Gastrocnemius medialis (tissue), 4 donors: ENCODE measurements around the gene LONP1. TPM values are rescaled to one million over a fixed set of nuclear protein-coding genes. Genes with fewer than 3 reads are reported as not detected.

Experiments
- ATAC-seq, 2 donors: fragments of 150-250 bp; one replicate each; pipeline ENCODE4 v1.9.1; 2016
- DNase-seq, 2 donors: peaks; one replicate each; pipeline ENCODE4 v3.0.0-alpha.2; 2019
- H3K27ac ChIP-seq, 4 donors: fragments of 200-600 bp; sonication (generic); 1 replicate in 1 of 4; 2 replicates in 3 of 4; pipeline ENCODE4 v1.5.1; 2016 to 2018; ENCODE audit warnings: mild to moderate bottlenecking in 2 of 4, moderate library complexity in 1 of 4
- H3K27me3 ChIP-seq, 3 donors: fragments of 200-600 bp; sonication (generic) in 2 of 3; 1 replicate in 1 of 3; 2 replicates in 2 of 3; pipeline versions ENCODE4 v1.5.1 to v1.6.0; 2016 to 2019; ENCODE audit warnings: mild to moderate bottlenecking in 1 of 3, moderate library complexity in 1 of 3
- H3K36me3 ChIP-seq, 2 donors: fragments of 200-600 bp; sonication (generic) in 1 of 2; one replicate each; pipeline ENCODE4 v1.5.1; 2017 to 2018
- H3K4me1 ChIP-seq, 2 donors: fragments of 200-600 bp; sonication (generic) in 1 of 2; one replicate each; pipeline ENCODE4 v1.5.1; 2016 to 2017; ENCODE audit warnings: mild to moderate bottlenecking in 2 of 2
- H3K4me3 ChIP-seq, 4 donors: fragments of 200-600 bp; sonication (generic) in 3 of 4; 1 replicate in 1 of 4; 2 replicates in 3 of 4; pipeline ENCODE4 v1.5.1; 2016 to 2019; ENCODE audit warnings: mild to moderate bottlenecking in 2 of 4
- H3K9me3 ChIP-seq, 3 donors: fragments of 200-600 bp; sonication (generic) in 2 of 3; 1 replicate in 1 of 3; 2 replicates in 2 of 3; pipeline ENCODE4 v1.5.1; 2016 to 2019
- POLR2A ChIP-seq, 2 donors: fragments of 450-650 bp; IDR thresholded peaks; one replicate each; pipeline ENCODE4 v1.6.1; 2017; ENCODE audit warnings: antibody characterized with exemption in 2 of 2, mild to moderate bottlenecking in 2 of 2, moderate library complexity in 2 of 2
- in situ Hi-C, 4 donors: fragments of 200-750 bp; cut with MboI; loops; one replicate each; pipeline versions ENCODE4 v1.15.0 to v1.8.0; 2017; ENCODE audit warnings: low sequenced_read_pairs in 4 of 4
- intact Hi-C: fragments of 100-400 bp; cut with DNase I; formaldehyde crosslinking; loops from one replicate; pipeline ENCODE4 v1.15.1; 2023; ENCODE audit warnings: low total_unique reads
- total RNA-seq, 4 donors: library from RNA; depleted of rRNA; stranded (reverse); fragments of >200 nt; gene quantifications; one replicate each; pipeline versions ENCODE4 v1.1.0 to v1.2.3, GENCODE V29; 2016
- TF ChIP-seq, protein P1 (sequence below), 5 experiments: fragments of 450-650 bp in 3 of 5; fragments of 200-600 bp in 2 of 5; sonication (generic) in 2 of 5; IDR thresholded peaks in 4 of 5; conservative IDR thresholded peaks in 1 of 5; 1 replicate in 4 of 5; 2 replicates in 1 of 5; pipeline ENCODE4 v1.5.1; 2016 to 2019; ENCODE audit warnings: antibody characterized with exemption in 5 of 5, mild to moderate bottlenecking in 3 of 5, moderate library complexity in 3 of 5

Gene LONP1
- total RNA-seq, 4 donors from 2014 or later, result 33.1 to 77.7 (median 70.4) TPM

DNA sequence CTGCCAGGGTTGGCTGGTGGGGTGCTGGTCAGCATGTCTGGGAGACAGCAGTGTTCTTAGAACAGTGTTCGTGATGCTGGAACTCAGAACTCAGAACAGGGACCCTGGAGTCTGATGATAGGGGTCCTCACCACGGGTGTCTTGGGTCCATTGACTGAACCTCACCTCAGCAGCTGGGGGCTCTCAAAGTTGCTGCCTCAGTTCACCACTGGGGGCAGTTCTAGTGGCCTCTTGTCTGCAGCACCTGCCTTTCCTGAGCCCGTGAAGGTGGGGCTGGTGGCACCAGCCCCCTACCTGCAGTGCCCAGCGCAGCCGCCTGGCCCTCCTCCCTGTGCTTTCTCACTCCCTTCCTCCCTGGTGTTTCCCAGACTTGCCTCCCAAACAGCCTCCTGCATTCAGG is 68.6 kb downstream of the LONP1 start:
- TF ChIP-seq, protein P1, sequence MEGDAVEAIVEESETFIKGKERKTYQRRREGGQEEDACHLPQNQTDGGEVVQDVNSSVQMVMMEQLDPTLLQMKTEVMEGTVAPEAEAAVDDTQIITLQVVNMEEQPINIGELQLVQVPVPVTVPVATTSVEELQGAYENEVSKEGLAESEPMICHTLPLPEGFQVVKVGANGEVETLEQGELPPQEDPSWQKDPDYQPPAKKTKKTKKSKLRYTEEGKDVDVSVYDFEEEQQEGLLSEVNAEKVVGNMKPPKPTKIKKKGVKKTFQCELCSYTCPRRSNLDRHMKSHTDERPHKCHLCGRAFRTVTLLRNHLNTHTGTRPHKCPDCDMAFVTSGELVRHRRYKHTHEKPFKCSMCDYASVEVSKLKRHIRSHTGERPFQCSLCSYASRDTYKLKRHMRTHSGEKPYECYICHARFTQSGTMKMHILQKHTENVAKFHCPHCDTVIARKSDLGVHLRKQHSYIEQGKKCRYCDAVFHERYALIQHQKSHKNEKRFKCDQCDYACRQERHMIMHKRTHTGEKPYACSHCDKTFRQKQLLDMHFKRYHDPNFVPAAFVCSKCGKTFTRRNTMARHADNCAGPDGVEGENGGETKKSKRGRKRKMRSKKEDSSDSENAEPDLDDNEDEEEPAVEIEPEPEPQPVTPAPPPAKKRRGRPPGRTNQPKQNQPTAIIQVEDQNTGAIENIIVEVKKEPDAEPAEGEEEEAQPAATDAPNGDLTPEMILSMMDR (IDR thresholded peaks at IDR 0.05 in 4 of 5, conservative IDR thresholded peaks at IDR 0.05 in 1 of 5), result no peak
- no peak for TF ChIP-seq POLR2A (IDR thresholded peaks at IDR 0.05)
- H3K4me1 ChIP-seq, result no peaks in the 10 kb centered on the region
- H3K9me3 ChIP-seq, result no peaks in the 10 kb centered on the region
- in situ Hi-C loops, result no loop called here
- H3K36me3 ChIP-seq, result peaks cover 0 to 92% of the 10 kb centered on the region in 2 donors
- H3K27ac ChIP-seq, result no peak overlapping the region
- intact Hi-C loops, result no loop called here
- DNase-seq, result no peak
- no peak for ATAC-seq
- no peak overlapping the region for H3K4me3 ChIP-seq
- H3K27me3 ChIP-seq, result no peaks in the 10 kb centered on the region

DNA sequence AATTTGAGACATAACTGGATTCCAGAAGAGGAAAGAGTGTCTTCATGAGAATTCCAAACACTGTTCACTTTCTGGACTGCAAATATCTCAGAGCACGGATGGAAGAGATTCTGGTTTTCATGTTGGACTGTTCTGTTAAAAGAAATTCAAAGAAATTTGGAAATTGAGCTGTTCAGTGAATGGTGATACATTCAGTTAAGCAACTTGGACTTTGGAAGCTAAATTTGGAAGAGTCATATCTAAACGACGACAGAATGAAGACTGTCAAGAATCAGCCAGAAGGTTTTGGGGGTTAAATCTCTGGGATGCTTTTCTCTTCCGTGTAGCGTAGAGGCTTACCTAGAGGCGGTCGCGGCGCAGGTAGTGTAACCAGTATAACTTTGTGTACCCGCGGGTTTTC is 71.5 kb downstream of the LONP1 start:
- H3K36me3 ChIP-seq, result peaks cover 0 to 80% of the 10 kb centered on the region in 2 donors
- intact Hi-C loops (no loop called here), in situ Hi-C loops (no loop called here)
- H3K27me3 ChIP-seq, result no peaks in the 10 kb centered on the region
- DNase-seq, result no peak
- no peak for ATAC-seq
- no peak overlapping the region for H3K27ac ChIP-seq
- TF ChIP-seq, protein P1 (IDR thresholded peaks at IDR 0.05 in 4 of 5, conservative IDR thresholded peaks at IDR 0.05 in 1 of 5), result no peak
- TF ChIP-seq POLR2A (IDR thresholded peaks at IDR 0.05), result no peak
- H3K4me1 ChIP-seq, result no peaks in the 10 kb centered on the region
- no peak overlapping the region for H3K4me3 ChIP-seq
- no peaks in the 10 kb centered on the region for H3K9me3 ChIP-seq

DNA sequence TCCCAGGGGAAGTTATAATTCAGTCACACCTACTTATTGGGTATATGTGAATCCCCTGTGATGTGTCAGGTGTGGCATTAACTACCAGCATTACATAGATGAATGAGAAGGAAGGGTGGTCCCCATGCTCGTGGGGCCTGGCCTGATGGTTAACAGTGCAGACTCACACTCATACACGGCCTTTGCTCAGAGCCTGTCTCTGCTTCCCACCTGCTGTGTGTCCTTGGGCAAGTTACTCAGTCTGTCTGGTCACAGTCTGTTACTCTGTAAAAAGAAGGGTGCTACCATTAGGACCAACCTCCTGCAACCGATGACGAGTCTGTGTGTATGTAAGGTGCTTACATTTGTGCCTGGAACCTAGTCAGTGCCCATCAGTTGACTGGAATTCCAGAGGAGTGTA is 73.2 kb downstream of the LONP1 start:
- H3K36me3 ChIP-seq, result peaks cover 0 to 71% of the 10 kb centered on the region in 2 donors
- H3K9me3 ChIP-seq, result no peaks in the 10 kb centered on the region
- TF ChIP-seq, protein P1 (IDR thresholded peaks at IDR 0.05 in 4 of 5, conservative IDR thresholded peaks at IDR 0.05 in 1 of 5), result no peak
- no peak for TF ChIP-seq POLR2A (IDR thresholded peaks at IDR 0.05)
- in situ Hi-C loops (no loop called here), intact Hi-C loops (no loop called here)
- H3K27ac ChIP-seq, result no peak overlapping the region
- no peaks in the 10 kb centered on the region for H3K4me1 ChIP-seq
- no peak for DNase-seq
- H3K4me3 ChIP-seq, result no peak overlapping the region
- no peaks in the 10 kb centered on the region for H3K27me3 ChIP-seq
- no peak for ATAC-seq

- H3K9me3 ChIP-seq, result no peaks in the 10 kb centered on the region
- TF ChIP-seq, protein P1 (IDR thresholded peaks at IDR 0.05 in 4 of 5, conservative IDR thresholded peaks at IDR 0.05 in 1 of 5), result no peak
- TF ChIP-seq POLR2A (IDR thresholded peaks at IDR 0.05), result no peak
- peaks cover 0 to 58% of the 10 kb centered on the region in 2 donors for H3K36me3 ChIP-seq
- H3K27ac ChIP-seq, result no peak overlapping the region
- intact Hi-C loops, result no loop called here
- no peak overlapping the region for H3K4me3 ChIP-seq
- ATAC-seq (no peak), DNase-seq (no peak)
- in situ Hi-C loops, result no loop called here
- peaks cover 0 to 3% of the 10 kb centered on the region in 2 donors for H3K4me1 ChIP-seq
- no peaks in the 10 kb centered on the region for H3K27me3 ChIP-seq
Measured at GRCh38 chr19:5645409-5645808, 74.5 kb downstream of the LONP1 start.

DNA sequence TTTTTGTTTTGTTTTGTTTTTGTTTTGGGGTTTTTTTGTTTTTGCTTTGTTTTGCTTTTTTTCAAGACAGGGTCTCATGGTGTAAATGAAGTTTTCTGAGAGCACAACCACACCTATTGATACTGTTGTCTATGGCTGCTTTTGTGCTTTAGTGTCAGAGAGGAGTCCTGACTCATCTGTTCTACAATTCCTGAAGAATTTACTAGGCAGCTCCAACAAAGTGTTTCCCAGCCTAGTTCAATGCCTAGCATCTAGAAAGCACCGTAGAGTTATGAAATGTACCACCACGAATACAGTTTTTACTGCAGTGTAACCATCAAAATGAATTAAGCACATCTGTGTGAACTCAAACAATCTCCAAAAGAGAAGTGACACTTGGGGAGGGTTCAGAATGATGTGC is 75.9 kb downstream of the LONP1 start:
- in situ Hi-C loops, result no loop called here
- intact Hi-C loops, result no loop called here
- no peak for ATAC-seq

More for the DNA sequence above, 75.9 kb downstream of the LONP1 start:
- Histone ChIP-seq H3K36me3 (peaks cover 0 to 48% of the 10 kb centered on the region in 2 donors), H3K27ac (no peak overlapping the region), H3K4me3 (no peak overlapping the region), H3K9me3 (no peaks in the 10 kb centered on the region), H3K27me3 (no peaks in the 10 kb centered on the region), H3K4me1 (peaks cover 0 to 5% of the 10 kb centered on the region in 2 donors)
- TF ChIP-seq POLR2A (IDR thresholded peaks at IDR 0.05), result no peak
- TF ChIP-seq, protein P1 (IDR thresholded peaks at IDR 0.05 in 4 of 5, conservative IDR thresholded peaks at IDR 0.05 in 1 of 5), result no peak
- DNase-seq, result no peak
